SU-DHL-6 (cell line): ENCODE results near the gene IFNAR2.

Experiments used
- H2AFZ ChIP-seq: fragments of 200-600 bp; sonication (generic); 2 replicates; pipeline ENCODE4 v1.6.1; 2014; ENCODE audit warnings: low read depth, mild to moderate bottlenecking, moderate library complexity, mixed read lengths, antibody characterized with exemption, low read length; ENCODE audit not compliant: severe bottlenecking
- H3F3A ChIP-seq: fragments of 200-600 bp; shearing (Covaris generic); 2 replicates; pipeline ENCODE4 v1.6.0; 2016; ENCODE audit warnings: antibody characterized with exemption, mild to moderate bottlenecking; ENCODE audit not compliant: insufficient read depth
- H3K27ac ChIP-seq: fragments of 200-600 bp; sonication (generic); 2 replicates; pipeline ENCODE4 v1.5.1; 2016; ENCODE audit warnings: low read depth, mild to moderate bottlenecking, low read length, moderate library complexity, mixed read lengths
- H3K27me3 ChIP-seq: fragments of 200-600 bp; sonication (generic), shearing (Covaris generic); 2 replicates; pipeline ENCODE4 v1.6.0; 2014; ENCODE audit warnings: mild to moderate bottlenecking, low read length
- H3K36me3 ChIP-seq: fragments of 200-600 bp; sonication (generic); 2 replicates; pipeline ENCODE4 v1.6.1; 2014; ENCODE audit warnings: mild to moderate bottlenecking, low read length, mixed read lengths
- H3K4me2 ChIP-seq: fragments of 300-600, 200-600 bp; shearing (Covaris generic), sonication (generic); 2 replicates; pipeline ENCODE4 v1.6.0; 2014; ENCODE audit warnings: low read length, low read depth, mild to moderate bottlenecking; ENCODE audit not compliant: poor library complexity, severe bottlenecking
- H3K4me3 ChIP-seq: fragments of 200-600 bp; sonication (generic); 2 replicates; pipeline ENCODE4 v1.5.1; 2014; ENCODE audit warnings: antibody characterized with exemption, low read length, mild to moderate bottlenecking, mixed read lengths; ENCODE audit not compliant: insufficient read depth, poor library complexity, severe bottlenecking
- H3K79me2 ChIP-seq: fragments of 200-600 bp; sonication (generic); 2 replicates; pipeline ENCODE4 v1.6.1; 2014; ENCODE audit warnings: mild to moderate bottlenecking, low read length, moderate library complexity; ENCODE audit not compliant: insufficient read depth
- H3K9ac ChIP-seq: fragments of 200-600 bp; sonication (generic); 2 replicates; pipeline ENCODE4 v1.7.0; 2014; ENCODE audit warnings: mild to moderate bottlenecking, low read length
- H3K9me2 ChIP-seq: fragments of 200-600 bp; sonication (generic); replicated peaks from 2 replicates; pipeline ENCODE4 v1.6.1; 2014; ENCODE audit warnings: low read length; ENCODE audit not compliant: insufficient read depth
- H3K9me3 ChIP-seq: fragments of 200-600 bp; sonication (generic); 2 replicates; pipeline ENCODE4 v1.6.1; 2014; ENCODE audit warnings: low read length, mixed read lengths; ENCODE audit not compliant: insufficient read depth
- H4K20me1 ChIP-seq: fragments of 200-600 bp; sonication (generic); 2 replicates; pipeline ENCODE4 v1.6.1; 2014; ENCODE audit warnings: low read depth, mild to moderate bottlenecking, antibody characterized with exemption, low read length, moderate library complexity, mixed read lengths
- EZH2phosphoT487 ChIP-seq: fragments of 200-600 bp; sonication (generic), shearing (Covaris generic); conservative IDR thresholded peaks from 2 replicates; pipeline ENCODE4 v1.6.1; 2018; ENCODE audit warnings: mild to moderate bottlenecking, antibody characterized with exemption, low read length, moderate library complexity, mixed read lengths
- TF ChIP-seq, protein P1 (sequence below): fragments of 200-600 bp; sonication (generic); IDR thresholded peaks from one replicate; pipeline ENCODE4 v1.5.1; 2017; ENCODE audit warnings: antibody characterized with exemption, mild to moderate bottlenecking, low read length, moderate library complexity; ENCODE audit not compliant: insufficient read depth, poor library complexity, severe bottlenecking

IFNAR2 gene

DNA sequence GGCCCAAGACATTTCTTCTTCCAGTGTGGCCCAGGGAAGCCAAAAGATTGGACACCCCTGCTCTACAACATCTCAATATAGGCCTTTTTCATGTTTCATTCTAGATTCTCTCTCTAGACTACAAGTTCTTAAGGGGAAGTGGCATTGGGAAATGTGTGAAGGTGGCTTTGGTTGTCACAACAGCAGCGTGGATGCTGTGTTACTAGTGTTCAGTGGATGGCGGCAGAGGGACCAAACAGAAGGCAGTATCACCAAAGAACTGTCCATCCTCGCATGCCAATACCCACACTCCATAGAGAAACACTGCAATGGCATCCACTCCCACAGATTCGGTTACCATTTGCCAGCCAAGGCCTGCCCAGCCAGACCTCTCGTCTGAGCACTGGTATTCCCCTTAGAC is 24.3 kb upstream of the IFNAR2 start:
- Histone ChIP-seq H3K4me2 (peak overlapping the region; percentile 72), H2AFZ (no peak overlapping the region), H3K27me3 (no peaks in the 10 kb centered on the region)

DNA sequence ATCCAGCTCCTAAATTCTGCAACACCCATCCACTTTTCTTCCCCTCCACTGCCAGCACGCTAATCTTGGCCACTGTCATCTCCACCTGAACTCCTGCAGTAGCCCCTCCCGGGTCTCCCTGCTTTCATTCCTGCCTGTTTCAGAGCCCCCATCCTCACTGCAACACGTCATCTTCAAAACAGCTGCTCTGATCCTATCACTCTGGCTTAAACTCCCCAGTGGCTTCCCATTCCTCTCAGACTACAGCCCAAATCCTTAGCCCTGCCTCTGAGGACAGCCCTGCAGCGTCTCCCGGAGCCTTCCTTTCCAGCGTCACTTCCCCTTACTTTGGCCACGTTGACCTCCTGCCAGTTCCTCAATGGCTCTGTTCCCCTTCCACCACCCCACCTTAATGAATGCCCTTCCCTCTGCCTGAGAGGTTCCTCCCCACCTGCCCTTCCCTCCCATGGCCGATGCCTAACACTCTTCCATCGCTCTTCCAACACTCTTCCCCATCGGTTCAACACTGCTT is 22.9 kb upstream of the IFNAR2 start:
- no peaks in the 10 kb centered on the region for H3K9me3 ChIP-seq
- H3K36me3 ChIP-seq = no peaks in the 10 kb centered on the region; the same call in 1 of the 2 replicates
- TF ChIP-seq, protein P1, sequence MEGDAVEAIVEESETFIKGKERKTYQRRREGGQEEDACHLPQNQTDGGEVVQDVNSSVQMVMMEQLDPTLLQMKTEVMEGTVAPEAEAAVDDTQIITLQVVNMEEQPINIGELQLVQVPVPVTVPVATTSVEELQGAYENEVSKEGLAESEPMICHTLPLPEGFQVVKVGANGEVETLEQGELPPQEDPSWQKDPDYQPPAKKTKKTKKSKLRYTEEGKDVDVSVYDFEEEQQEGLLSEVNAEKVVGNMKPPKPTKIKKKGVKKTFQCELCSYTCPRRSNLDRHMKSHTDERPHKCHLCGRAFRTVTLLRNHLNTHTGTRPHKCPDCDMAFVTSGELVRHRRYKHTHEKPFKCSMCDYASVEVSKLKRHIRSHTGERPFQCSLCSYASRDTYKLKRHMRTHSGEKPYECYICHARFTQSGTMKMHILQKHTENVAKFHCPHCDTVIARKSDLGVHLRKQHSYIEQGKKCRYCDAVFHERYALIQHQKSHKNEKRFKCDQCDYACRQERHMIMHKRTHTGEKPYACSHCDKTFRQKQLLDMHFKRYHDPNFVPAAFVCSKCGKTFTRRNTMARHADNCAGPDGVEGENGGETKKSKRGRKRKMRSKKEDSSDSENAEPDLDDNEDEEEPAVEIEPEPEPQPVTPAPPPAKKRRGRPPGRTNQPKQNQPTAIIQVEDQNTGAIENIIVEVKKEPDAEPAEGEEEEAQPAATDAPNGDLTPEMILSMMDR = no peak
- no peak for TF ChIP-seq EZH2phosphoT487
- no peaks in the 10 kb centered on the region for H3K27me3 ChIP-seq
- no peak overlapping the region for H2AFZ ChIP-seq
- no peaks in the 10 kb centered on the region for H3K79me2 ChIP-seq
- H3K27ac ChIP-seq = no peak overlapping the region
- H3K9me2 ChIP-seq = no peaks in the 10 kb centered on the region
- no peak overlapping the region for H3K4me2 ChIP-seq
- H3K9ac ChIP-seq = no peak overlapping the region
- H3F3A ChIP-seq = peaks cover 14% of the 10 kb centered on the region; the same call in 1 of the 2 replicates
- no peak overlapping the region for H3K4me3 ChIP-seq
- no peaks in the 10 kb centered on the region for H4K20me1 ChIP-seq

More for the DNA sequence above, 24.3 kb upstream of the IFNAR2 start:
- Histone ChIP-seq H3K9ac (peak overlapping the region; percentile 46), H3F3A (peaks cover 14% of the 10 kb centered on the region; the same call in 1 of the 2 replicates), H3K36me3 (no peaks in the 10 kb centered on the region; the same call in 1 of the 2 replicates), H3K79me2 (no peaks in the 10 kb centered on the region), H4K20me1 (no peaks in the 10 kb centered on the region), H3K27ac (peak overlapping the region; percentile 79), H3K9me3 (no peaks in the 10 kb centered on the region), H3K9me2 (no peaks in the 10 kb centered on the region), H3K4me3 (peak overlapping the region; percentile 43)
- TF ChIP-seq EZH2phosphoT487 = no peak
- TF ChIP-seq, protein P1 = no peak

DNA sequence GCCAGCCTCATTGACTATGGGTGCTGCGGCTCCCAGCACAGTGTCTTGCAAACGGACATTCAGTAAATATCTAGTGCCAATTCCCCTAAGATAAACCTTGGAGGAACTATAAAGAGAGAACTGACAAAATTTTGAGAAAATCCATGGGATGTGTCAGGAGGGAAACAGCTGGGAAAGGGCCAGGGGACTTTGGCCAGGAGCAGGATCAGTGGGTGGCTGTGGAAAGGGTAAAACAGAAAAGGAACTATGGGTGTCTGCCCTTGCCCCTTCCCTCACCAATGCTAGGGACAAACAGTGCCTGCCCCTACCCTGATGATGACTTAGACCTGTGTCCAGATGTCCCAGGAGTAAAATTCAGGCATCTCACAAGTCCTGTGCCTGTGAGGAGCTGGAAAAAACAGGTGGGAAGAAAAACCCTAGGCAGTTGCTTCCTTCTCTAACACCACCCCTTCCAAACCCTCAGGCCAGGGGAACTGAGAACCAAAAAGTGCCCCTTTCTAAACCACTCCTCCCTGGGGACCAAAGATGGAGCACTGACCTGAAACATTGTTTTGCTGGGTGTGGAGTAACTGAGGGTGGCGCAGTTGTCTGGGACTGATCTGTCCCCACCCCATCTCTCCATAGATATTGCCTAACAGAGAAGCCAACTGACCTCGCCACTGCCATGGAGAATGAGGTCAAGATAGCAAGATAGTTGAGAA is 22.1 kb upstream of the IFNAR2 start:
- Histone ChIP-seq H3F3A (peaks cover 14% of the 10 kb centered on the region; the same call in 1 of the 2 replicates), H3K9me2 (no peaks in the 10 kb centered on the region), H3K27ac (no peak overlapping the region), H3K79me2 (no peaks in the 10 kb centered on the region), H4K20me1 (no peaks in the 10 kb centered on the region), H3K27me3 (no peaks in the 10 kb centered on the region), H3K4me3 (no peak overlapping the region), H3K9ac (no peak overlapping the region), H3K9me3 (no peaks in the 10 kb centered on the region), H3K36me3 (no peaks in the 10 kb centered on the region; the same call in 1 of the 2 replicates), H3K4me2 (no peak overlapping the region), H2AFZ (no peak overlapping the region)
- TF ChIP-seq, protein P1 = no peak
- no peak for TF ChIP-seq EZH2phosphoT487
